Muscle of arm (tissue), 12 donors: ENCODE measurements around the gene MEA1. TPM values are rescaled to one million over a fixed set of nuclear protein-coding genes. Genes with fewer than 3 reads are reported as not detected.
"Not testable (repeated sequence)": the region's sequence is repeated elsewhere in the genome, so short reads cannot be mapped to it uniquely, and the experiment has no call there.

ENCODE experiments used
- DNase-seq: peaks from one replicate; pipeline ENCODE4 v3.0.0-alpha.2; 2013
- polyA plus RNA-seq, 12 donors: library from polyadenylated mRNA; unstranded; fragments of 120-200 nt; gene quantifications; one replicate each; pipeline ENCODE4 v1.2.1, GENCODE V29; 2013; ENCODE audit not compliant: insufficient read length in 12 of 12

The MEA1 gene
- polyA plus RNA-seq, 12 donors, result 38.6 to 59.5 (median 44.8) TPM; not detected in 1

DNA sequence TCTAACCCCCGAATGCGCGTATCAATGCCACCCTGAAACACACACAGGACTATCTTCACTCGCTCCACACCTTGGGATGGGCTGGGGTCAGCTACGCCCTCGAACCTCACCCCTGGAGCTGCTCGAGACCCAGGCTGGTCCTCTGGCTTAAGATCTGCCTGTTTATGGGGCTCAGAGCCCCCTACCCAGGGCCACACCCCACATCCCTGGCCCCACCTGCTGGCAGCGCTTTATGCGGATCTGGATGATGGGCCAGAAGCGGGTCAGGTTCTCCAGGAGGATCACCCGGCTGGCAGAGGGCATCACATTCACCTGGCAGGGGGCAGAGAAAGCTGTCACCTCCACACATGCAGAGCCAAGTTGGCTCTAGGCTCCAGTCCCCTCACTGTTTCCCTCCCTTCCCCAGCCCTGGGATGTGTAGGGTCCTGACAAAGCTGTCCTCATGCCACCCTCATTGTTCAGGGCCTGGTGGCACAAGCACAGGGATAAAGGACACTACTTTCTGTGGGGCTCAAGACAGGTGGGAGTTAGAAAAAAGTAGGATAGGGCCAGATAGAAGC lies 31.7 kb upstream of the MEA1 start:
- DNase-seq, result no peak

DNA sequence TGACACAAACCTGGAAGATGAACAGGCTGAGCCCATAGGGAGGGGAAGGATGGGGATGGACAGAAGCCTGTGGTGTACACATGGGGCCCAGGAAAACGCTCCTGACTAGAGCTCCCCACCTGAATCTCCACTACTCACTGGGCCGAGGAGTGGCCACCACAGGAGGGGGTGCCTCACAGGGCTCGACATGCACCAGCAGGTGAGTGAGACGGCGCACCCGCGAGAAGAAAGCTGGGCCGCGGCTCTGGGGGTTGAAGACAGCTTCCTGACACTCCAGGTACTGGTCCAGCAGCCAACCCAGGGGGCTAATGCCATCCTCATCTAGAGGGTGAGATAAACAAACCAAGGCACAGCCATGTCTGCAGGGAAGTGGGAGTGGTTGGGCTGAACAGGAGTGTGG lies 29.6 kb upstream of the MEA1 start:
- DNase-seq, result no peak

DNA sequence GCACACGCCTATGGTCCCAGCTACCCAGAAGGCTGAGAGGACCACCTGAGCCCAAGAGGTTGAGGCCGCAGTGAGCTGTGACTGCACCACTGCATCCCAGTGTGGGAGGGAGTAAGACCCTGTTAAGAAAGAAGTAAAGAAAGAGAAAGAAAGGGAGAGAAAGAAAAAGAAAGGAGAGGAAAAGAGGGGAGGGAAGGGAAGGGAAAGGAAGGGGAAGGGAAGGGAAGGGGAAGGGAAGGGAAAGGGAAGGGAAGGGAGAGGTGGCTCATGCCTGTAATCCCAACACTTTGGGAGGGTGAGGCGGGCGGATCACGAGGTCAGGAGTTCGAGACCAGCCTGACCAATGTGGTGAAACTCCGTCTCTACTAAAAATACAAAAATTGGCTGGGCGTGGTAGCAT lies 27.7 kb upstream of the MEA1 start:
- not testable (repeated sequence) for DNase-seq

DNA sequence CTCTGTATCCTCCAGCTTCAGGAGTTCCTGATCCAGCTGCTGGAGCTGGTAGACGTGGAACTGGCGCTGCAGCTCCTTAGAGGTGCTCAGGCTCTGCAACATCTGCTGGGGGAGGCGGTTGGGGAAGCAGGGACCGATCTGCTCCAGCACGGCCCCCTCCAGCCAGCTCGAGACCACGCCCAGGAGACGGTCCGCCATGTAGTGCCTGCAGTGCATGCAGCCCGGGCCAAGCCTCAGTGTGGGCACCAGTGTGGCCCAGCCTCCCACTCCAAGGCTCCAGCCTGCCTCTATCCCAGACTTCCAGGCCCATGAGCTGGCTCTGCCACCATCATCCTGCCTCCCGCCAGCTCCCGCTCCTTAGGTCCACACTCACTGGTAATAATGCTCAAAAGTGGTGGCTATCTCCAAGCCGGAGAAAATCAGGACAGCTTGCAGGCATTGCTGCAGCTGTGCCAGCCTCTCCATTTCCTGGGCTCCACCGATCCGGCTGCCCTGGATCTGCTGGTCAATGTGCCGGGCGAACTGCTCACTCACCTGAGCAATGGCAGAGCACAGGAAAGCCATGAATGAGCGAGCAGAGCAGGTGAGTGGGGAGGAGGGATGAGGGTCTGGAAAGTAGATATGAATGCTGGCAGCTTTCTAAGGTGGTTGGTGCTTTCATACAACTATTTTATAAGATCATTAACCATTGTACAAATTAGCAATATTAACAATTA lies 27.0 kb upstream of the MEA1 start:
- DNase-seq, result no peak

DNA sequence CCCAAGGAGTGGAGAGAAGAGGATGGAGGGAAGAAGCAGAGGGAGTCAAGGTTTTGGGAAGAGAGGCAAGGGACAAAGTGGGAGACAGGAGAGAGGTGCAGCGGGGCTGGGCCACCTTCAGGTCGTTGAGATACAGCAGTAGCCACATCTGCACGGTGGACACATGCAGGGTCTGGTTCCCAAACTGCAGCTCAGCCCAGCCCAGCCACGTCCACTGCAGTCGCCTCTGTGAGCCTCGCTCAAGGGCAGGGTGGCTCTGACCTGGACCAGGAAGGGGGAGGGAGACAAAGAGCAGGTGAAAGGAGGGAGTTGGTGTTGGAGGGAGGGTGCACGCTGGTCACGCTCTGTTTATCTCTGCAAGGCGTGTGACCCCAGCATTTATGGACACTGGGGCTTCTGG lies 25.0 kb upstream of the MEA1 start:
- no peak for DNase-seq

DNA sequence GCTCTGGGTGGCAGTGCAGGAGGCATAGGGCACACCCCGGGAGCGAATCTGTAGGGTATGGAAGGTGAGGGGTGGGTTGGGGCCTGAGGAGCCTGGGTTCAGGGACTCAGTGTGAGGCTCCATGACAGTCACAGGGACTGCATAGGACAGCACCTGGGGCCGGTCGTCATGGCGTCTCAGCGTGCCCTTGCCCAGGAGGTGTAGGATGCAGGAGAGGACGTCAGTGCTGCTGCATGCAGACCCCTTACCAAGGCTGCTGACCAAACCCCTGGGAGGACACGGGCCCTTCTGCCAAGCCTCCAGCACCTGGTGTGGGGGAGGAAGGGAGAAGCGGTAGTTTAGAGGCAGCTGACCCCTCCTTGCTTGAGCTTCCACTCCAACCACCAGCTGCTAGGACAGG lies 24.0 kb upstream of the MEA1 start:
- DNase-seq, result no peak

DNA sequence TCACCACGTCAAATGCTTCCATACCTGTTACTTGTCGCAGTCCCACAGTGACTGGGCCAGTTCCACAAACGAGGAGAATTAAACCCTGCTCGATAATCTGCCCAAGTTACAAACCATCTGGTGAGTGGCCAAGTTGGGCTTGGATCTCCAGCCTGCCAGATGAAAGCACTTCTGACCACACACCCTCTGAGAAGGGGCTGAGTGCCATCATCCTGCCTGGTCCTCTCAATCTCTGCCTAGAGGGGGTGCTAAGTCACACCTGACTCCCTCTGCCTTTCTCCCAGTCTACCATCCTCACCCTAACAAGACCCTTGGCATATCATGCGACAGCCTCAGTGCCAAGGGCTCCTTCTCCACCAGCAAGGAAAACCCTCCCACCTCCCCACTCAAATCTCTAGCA lies 23.5 kb upstream of the MEA1 start:
- DNase-seq, result no peak

DNA sequence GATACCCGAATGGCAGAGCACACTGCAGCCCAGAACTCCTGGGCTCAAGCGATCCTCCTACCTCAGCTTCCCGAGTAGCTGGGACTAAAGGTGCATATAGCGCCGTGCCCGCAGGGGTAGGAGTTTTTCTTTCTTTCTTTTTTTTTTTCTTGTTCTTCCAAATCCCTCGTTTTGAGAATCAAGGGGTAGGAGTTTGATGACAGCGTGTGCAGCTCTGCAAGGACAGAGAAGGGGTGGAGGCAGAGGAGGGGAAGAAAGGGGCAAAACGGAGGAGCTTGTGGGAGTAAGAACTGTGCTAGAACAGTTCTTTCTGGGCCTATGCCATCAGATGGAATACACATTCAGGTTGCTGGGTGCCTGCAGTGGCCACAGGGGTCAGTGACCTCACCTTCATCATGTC lies 23.0 kb upstream of the MEA1 start:
- DNase-seq, result no peak

DNA sequence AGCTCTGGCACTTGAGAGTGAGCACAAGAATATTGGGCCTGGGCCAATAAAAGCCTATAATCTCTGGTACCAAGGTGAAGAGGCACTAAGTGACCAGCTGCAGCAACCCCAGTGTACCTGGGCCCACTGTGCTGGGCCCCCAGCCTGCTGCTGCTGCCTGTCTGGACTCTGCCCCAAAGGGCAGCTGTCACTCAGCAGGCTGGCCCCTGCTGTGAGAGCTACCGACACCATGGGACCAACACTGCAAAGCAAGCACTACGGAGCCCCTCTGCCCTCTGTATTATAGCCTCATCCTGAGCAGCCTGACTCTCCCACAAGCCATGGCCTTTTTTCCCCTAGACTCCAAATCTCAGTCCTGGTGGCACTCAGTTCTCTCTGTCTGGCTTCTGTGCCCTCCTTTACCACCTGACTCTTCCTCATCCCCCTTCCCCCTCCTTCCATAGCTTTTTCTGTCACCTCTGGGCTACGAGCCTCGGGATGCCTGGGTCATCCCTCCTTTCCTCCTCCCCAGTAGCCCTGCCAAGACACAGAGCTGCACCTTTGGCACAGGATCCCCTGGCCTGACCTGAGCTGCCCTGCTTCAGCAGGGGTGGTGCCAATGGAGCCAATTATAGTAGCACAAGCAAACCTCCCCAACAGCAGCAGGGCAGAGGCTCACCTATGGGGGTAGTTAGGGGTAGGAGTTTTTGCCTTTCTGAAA lies 21.9 kb upstream of the MEA1 start:
- no peak for DNase-seq

DNA sequence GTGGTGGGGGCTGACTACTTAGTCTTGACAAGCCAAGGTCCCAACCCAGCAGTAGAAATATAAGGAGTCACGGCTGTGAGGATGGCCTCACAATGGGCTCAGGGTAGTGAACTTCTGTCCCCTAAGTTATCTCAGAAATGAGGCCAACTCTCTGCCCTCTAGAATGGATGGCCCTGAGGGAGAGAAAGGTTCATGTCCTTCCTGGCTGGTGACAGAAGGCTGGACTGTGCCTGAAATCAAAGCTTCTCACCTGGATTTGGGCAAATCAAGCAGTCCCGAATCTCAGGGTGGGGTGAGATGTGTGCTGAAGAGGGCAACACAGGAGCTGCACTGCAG lies 20.4 kb upstream of the MEA1 start:
- DNase-seq, result no peak

DNA sequence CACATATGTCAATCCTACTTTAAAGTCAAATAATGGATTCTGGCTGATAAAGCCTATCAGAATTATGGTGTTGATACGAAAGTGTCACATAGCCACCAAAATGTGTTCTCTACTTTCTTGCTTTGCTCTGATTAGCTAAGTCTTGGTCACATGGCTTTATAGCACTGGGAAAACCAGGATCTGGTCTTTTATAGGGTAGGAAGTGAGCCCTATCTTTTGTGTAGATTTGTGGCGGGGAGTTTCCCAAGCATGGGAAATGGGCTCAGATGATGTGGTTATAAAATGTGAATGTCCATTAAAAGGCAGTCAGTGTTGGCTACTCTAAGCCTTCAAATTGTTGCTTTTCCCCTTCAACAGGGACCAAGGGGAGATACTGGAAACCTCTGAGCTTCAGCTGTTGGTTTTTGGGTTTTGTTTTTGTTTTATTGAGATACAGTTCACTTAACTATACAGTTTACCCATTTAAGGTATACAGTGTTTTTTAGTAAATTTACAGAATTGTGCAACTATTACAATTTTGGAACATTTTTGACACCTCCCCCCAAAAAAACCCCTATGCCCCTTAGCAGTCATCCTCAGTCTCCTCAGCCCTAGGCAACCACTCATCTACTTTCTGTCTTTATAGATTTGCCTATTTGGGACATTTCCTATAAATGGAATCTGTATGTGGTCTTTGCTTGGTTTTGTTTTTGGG lies 19.9 kb upstream of the MEA1 start:
- no peak for DNase-seq

DNA sequence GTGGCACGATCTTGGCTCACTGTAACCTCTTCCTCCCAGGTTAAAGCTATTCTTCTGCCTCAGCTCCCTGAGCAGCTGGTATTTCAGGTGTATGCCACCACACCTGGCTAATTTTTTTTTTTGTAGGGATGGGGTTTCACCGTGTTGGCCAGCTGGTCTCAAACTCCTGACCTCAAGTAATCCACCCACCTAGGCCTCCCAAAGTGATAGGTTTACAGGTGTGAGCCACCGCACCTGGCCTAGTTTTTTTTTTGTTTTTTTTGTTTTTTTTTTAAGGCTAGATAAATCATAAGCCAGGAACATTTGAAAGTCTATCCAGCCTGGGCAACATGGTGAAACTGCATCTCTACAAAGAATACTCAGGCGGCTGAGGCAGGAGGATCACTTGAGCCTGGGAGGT lies 18.6 kb upstream of the MEA1 start:
- DNase-seq, result no peak

DNA sequence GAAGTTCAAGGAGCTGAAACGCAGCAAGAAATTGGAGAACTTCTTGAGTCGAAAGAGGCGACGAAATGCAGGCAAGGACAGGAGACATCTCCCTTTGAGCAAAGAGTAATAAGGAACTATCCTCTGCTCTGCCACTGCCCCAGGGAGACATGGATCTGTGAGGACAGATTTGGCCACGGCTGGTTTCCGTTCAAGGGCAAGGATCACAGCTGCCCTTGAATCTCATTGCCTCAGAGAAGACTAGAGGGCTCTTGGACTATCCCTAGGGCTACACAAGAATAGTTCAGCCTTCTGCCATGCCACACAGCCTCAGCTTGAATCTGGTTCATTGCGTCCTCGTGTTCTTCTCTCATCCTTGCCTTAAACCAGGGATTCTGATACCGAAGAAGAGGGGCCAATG lies 15.4 kb upstream of the MEA1 start:
- DNase-seq, result no peak

DNA sequence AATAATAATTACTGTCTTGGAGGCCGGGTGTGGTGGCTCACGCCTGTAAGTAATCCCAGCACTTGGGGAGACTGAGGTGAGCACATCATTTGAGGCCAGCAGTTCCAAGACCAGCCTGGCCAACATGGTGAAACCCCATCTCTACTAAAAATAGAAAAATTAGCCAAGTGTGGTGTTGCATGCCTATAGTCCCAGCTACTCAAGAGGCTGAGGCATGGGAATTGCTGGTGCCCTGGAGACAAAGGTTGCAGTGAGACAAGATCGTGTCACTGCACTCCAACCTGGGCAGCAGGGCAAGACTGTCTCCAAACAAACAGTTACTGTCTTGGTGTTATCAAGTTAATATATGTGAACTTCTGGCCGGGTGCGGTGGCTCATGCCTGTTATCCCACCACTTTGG lies 12.6 kb upstream of the MEA1 start:
- no peak for DNase-seq

DNA sequence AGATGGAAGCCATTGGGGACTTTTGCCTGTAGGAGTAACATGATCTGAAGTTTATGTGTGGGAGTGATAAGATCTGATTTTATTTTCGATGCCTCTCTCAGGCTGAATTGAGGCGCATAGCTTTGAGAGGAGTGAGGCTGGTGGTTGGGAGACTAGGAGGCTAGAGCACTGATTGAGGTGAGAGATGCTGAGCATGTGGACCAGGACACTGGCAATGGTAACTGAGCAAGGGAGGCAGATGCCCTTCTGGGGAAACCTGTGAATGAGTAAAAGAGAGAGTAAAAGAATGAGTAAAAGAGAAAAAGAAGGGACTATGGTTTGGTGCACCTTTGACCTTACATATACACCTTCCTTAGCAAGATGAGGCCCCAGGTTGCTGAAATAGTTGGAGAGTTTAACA lies 10.7 kb upstream of the MEA1 start:
- DNase-seq, result no peak

DNA sequence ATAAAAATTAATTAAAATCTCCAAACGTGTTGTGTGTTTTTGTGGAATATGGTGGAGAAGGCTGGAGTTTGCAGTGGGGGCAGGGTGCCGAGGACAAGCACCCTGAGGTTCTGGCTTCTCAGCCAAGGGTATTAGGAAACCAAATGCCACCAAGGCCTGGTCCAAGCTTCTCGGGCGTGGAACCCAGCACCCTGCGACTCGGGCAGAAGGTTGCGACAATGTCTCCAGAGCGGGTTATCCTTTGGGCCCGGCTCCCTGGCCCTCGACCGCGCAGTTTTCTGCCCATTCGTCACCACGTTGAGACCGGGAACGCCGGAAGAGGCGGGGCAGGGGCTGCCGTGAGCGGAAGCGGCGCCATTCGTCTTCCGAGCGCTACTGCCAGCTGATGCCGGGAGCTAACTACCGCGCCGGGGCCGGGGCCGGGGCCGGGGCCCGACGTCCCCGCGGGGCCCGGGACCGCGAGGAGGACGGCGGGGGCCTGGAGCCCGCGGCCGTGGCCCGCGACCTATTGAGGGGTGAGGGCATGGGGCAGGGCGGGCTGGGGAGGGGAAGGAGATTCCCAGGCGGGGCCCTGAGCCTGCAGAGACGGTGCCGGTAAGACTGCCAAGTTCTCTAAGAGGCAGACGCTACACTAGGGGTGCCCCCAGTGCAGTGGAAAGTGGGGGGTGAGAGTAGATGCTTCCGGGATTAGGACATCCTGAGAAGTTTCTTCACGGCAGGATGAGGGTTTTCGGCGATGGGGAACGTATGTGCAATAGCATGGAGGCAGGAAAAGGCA lies 7.7 kb upstream of the MEA1 start, which contains the start of gene RRP36:
RRP36 (plus strand) TSS at position 354 of the 778 bp plus-strand sequence; CDS start at position 386, 32 bp downstream.
- DNase-seq, result peak; percentile 80

DNA sequence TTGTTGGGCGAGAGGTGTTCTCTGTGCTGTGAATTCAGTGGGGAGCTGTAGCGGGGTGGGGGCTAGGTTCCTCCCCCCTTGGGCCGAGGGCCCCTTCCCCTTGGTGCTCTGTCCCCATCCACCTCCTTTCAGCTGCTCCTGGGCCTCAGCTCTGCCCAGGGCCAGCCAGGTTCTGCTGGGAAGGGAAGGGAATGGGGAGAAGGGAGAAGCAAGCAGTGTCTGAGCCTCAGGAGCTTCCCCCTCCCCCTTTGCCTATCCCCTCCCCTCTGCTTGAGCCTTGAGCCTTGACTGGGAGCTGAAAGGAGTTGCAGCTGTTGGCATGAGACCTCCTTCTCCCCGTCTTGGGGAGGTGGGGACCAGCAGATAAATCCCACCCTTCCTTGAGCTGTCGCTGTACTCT lies 7.1 kb upstream of the MEA1 start:
- no peak for DNase-seq

DNA sequence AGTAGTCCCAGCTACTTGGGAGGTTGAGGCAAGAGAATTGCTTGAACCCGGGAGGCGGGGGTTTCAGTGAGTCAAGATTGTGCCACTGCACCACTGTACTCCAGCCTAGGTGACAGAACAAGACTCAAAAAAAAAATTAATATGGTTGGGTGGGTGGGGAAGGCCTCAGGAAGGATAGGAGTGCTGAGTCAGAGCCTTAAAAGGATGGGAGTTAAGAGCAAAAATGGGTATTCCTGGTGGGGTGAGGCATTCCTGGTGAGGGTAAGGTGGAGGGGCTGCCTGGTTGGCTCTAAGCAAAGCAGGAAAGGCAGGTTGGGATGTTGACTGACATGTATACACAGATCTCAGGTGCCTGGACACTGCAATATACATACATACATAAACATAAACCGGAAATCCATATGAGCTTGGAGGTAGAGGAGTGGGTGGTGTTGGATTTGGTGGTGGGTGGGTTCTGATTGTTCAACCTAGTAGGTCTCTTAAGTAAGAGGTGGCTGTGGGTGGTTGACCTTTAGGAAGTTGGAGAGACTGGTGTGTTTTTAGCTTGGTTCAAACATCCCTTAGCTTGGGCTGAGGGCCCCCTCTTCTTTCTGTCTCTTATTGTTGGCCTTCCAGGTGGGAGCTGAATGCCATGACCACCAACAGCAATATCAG lies 6.4 kb upstream of the MEA1 start:
- no peak for DNase-seq

DNA sequence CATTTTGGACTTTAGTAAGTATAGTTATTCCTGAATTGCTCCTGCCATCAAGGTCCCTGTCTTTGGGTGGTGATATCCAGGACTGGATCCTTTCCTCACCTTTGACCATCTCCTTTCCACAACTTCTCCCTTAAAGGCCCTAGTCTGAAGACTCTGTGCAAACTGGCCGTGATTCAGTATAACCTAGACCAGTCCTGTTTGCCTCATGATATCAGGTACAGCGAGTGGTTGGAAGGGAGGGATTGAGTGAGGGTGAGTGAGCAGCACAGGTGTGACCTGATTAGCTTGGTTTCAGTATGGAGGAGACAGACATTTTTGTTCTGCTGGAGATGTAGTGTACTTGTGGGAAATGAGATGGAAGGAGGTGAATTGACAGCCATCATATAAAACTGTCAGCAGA lies 5.4 kb upstream of the MEA1 start:
- no peak for DNase-seq

DNA sequence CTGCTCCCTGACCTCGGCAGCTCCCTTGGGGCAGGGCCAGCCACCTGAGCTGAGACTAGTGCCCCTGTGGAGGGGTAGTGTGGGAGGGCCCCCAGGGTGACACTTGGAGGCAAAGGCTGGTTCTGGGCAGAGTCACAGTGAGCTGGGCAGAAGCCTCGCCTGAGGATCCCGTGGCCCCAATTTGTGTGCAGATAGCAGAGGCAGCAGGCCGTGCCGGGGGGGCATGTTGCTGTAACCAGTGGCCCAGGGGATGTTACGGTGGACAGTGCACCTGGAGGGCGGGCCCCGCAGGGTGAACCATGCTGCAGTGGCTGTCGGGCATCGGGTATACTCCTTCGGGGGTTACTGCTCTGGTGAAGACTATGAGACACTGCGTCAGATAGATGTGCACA lies 3.2 kb upstream of the MEA1 start:
- no peak for DNase-seq

DNA sequence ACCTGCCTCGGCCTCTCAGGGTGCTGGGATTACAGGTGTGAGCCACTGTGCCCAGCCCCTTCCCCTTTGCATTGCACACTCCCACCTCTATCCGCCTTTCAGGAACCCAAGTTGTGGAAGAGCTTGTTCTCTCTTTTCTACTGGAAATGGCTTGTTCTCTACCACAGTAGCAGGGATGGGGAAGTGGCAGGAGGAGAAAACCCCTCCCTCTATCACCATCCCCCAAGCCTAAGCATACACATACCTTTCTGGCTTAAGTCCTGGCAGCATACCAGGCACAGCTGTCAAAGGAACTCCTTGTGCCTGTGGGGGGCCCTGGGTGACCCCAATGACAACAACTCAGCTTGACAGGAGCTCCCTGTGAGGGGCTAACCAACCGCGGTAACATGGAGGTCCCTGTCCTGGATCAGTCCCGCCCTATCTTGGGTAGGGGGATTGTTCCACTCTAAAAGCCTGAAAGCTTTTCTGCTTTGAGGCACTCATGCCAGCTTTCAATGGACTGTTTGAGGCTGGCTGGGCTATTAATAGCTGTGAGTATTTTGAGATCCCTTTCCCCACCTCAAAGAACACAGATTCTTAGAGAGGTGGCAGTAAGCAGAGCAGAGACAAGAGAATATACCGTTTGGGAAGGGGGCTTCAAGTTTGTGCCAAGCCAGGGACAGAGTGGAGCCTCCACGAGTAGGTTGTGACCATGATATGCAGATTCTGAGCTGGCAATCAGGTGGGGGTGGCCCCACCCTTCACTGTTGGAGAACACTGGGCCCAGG lies 2.6 kb upstream of the MEA1 start:
- no peak for DNase-seq
